Measurements from ENCODE around the gene UBE2Q2. TPM values are rescaled to one million over a fixed set of nuclear protein-coding genes. Genes with fewer than 3 reads are reported as not detected.

The UBE2Q2 gene
- total and polyA plus RNA-seq, 9 of the 15 experiments (the other 6 are each of a cell fraction or from before 2014, with no cell fraction given) = 6.2 to 24.0 (median 16.2) TPM

- H2AFZ ChIP-seq (ENCODE audit: low read depth, low read length) = no peak overlapping the region
- ATAC-seq (no peak), DNase-seq (ENCODE audit: extremely low read depth in 1 of 4, low spot score in 3 of 4) (no peak), FAIRE-seq (no peak)
- H3K4me3 ChIP-seq = no peak overlapping the region
- no peaks in the 10 kb centered on the region; a peak in 1 of 5 replicates for H3K4me1 ChIP-seq (replicated peaks in 1 of 2; ENCODE audit: control insufficient read depth in 2 of 2, insufficient read depth in 2 of 2, low read length in 2 of 2)
- BruUV-seq (replicated peaks) = no TSS peak
- CTCF ChIA-PET (ENCODE audit: low intra/inter-chr PET ratio) = no interaction called here
- H4K20me1 ChIP-seq (replicated peaks; ENCODE audit: control insufficient read depth, insufficient read depth, low read length) = no peaks in the 10 kb centered on the region
- POLR2A ChIA-PET = interaction anchor here (1.4 to 1.5 kb wide), 2 partner anchors 11 to 75 kb away, joined by 4 to 6 read pairs; partner anchors contain the start of gene UBE2Q2
- no peaks in the 10 kb centered on the region for H3K27me3 ChIP-seq (ENCODE audit: control insufficient read depth in 2 of 2, insufficient read depth in 2 of 2, low read length in 2 of 2)
- H3K9me3 ChIP-seq (replicated peaks; ENCODE audit: control insufficient read depth, insufficient read depth, low read depth, low read length) = no peaks in the 10 kb centered on the region
- in situ Hi-C loops (cut with MboI) = no loop called here
- TF ChIP-seq SAFB2 (IDR thresholded peaks at IDR 0.05; ENCODE audit: borderline replicate concordance, low read depth, low read length, severe bottlenecking) (no peak), C11orf30 (IDR thresholded peaks at IDR 0.05; ENCODE audit: low read depth) (peak; percentile 43), FIP1L1 (IDR thresholded peaks at IDR 0.05; ENCODE audit: low read depth, low read length, poor library complexity, severe bottlenecking) (no peak), ZNF316 (IDR thresholded peaks at IDR 0.05) (peak; percentile 66), EGR1 (conservative IDR thresholded peaks at IDR 0.05) (no peak), MAFG (tag; conservative IDR thresholded peaks at IDR 0.05) (peak; percentile 82), NFE2 (IDR thresholded peaks at IDR 0.05; ENCODE audit: low read depth) (0 out of 2 replicates have a peak, but pooled peaks have one; percentile 15), NFE2L1 (tag; IDR thresholded peaks at IDR 0.05; ENCODE audit: borderline replicate concordance, low read depth) (0 out of 2 replicates have a peak, but pooled peaks have one; percentile 37)
- H3K9ac ChIP-seq (ENCODE audit: insufficient read depth in 1 of 2, low read depth in 2 of 2, low read length in 2 of 2) = no peak overlapping the region
- H3K36me3 ChIP-seq (ENCODE audit: control insufficient read depth, insufficient read depth, low read length) = peaks cover 85% of the 10 kb centered on the region
- WGBS (ENCODE audit: insufficient coverage, low coverage, missing lambda C conversion rate) = 67% methylated on average over 1 of the region's 1 CpG
- no peaks in the 10 kb centered on the region for H3K9me1 ChIP-seq (ENCODE audit: control insufficient read depth, insufficient read depth, low read length)
- intact Hi-C loops (cut with micrococcal nuclease) = no loop called here
- no peak overlapping the region for H3K4me2 ChIP-seq (ENCODE audit: insufficient read depth, low read length)
- no peak overlapping the region for H3K27ac ChIP-seq (ENCODE audit: extremely low read depth, low read depth, low read length)
- H3K79me2 ChIP-seq (ENCODE audit: control insufficient read depth, insufficient read depth, low read length) = peaks cover 35% of the 10 kb centered on the region
Observed at GRCh38 chr15:75918135-75918534, 74.9 kb downstream of the UBE2Q2 start.

All from K562 (cell line).